GM12875 (cell line): Measurements from ENCODE around the gene ZMIZ1.

Source experiments
- H3K4me3 ChIP-seq: one replicate; pipeline ENCODE4 v1.5.1; 2011; ENCODE audit warnings: low read depth, low read length, control low read depth
- TF ChIP-seq, protein P1 (sequence below): IDR thresholded peaks from 2 replicates; pipeline ENCODE4 v1.5.1; 2011; ENCODE audit warnings: low read depth, mild to moderate bottlenecking, control low read depth, inconsistent platforms, low read length, moderate library complexity, borderline replicate concordance; ENCODE audit not compliant: insufficient read depth

The ZMIZ1 gene

GRCh38 chr10:79045566-79046175, 23.1 kb upstream of the ZMIZ1 start:
- TF ChIP-seq, protein P1, sequence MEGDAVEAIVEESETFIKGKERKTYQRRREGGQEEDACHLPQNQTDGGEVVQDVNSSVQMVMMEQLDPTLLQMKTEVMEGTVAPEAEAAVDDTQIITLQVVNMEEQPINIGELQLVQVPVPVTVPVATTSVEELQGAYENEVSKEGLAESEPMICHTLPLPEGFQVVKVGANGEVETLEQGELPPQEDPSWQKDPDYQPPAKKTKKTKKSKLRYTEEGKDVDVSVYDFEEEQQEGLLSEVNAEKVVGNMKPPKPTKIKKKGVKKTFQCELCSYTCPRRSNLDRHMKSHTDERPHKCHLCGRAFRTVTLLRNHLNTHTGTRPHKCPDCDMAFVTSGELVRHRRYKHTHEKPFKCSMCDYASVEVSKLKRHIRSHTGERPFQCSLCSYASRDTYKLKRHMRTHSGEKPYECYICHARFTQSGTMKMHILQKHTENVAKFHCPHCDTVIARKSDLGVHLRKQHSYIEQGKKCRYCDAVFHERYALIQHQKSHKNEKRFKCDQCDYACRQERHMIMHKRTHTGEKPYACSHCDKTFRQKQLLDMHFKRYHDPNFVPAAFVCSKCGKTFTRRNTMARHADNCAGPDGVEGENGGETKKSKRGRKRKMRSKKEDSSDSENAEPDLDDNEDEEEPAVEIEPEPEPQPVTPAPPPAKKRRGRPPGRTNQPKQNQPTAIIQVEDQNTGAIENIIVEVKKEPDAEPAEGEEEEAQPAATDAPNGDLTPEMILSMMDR: no peak
- H3K4me3 ChIP-seq: no peak overlapping the region

- no peak overlapping the region for H3K4me3 ChIP-seq
- TF ChIP-seq, protein P1: no peak
Measured at GRCh38 chr10:79046326-79046725, 22.4 kb upstream of the ZMIZ1 start.

DNA sequence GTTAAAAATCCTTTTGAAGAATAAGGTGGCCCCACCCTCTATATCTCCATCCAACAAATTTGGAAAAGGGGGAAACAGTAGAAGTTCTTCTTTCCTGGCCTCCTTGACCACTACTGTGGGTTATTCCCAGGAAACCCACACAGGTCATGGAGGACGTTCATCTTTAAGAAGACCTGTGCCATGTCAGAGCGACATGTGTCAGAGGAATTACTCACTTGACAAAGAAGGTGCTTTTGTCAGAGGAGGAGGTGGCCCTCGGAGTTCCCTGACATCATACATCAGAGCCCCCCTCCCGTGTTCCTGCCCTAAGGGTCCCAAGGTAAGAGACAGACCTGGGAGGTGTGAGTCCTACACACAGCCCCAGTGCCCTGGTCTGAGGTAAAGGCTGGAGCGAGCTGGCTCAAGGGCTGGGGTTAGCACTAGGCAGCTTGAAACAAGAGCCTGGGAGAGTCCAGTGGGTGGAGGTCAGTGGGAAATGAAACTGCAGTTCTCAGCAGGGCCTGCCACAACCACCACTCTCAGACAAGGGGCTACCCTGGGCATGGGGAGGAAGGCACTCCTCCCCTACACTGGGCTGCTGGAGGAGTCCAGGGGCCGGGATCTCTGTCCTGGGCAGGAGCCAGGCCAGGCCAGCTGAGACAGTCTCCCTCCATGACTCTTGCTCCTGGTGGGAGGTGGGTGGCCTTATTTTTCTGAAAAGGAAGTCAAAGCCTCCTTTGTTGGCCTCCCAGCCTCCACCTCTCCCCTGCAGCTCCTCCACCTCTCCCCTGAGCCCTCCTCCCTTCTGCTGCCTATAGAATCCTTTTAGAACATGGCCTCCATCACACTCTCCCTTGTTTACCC, 21.8 kb upstream of the ZMIZ1 start:
- H3K4me3 ChIP-seq: no peak overlapping the region
- TF ChIP-seq, protein P1: no peak

DNA sequence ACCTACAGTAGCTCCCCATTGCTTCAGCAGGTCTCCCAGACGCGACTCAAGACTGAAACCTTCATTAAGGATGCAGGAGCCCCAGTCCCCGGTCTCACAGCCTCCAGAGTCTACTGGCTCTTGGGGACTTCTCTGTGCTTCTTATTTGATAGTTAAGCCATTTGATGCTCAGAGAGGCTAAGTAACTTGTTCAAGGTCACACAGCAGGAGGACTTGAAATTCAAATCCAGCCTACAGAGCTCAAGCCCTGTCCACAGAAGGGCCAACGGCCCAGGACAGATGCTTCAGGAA, 21.2 kb upstream of the ZMIZ1 start:
- TF ChIP-seq, protein P1: no peak
- no peak overlapping the region for H3K4me3 ChIP-seq

DNA sequence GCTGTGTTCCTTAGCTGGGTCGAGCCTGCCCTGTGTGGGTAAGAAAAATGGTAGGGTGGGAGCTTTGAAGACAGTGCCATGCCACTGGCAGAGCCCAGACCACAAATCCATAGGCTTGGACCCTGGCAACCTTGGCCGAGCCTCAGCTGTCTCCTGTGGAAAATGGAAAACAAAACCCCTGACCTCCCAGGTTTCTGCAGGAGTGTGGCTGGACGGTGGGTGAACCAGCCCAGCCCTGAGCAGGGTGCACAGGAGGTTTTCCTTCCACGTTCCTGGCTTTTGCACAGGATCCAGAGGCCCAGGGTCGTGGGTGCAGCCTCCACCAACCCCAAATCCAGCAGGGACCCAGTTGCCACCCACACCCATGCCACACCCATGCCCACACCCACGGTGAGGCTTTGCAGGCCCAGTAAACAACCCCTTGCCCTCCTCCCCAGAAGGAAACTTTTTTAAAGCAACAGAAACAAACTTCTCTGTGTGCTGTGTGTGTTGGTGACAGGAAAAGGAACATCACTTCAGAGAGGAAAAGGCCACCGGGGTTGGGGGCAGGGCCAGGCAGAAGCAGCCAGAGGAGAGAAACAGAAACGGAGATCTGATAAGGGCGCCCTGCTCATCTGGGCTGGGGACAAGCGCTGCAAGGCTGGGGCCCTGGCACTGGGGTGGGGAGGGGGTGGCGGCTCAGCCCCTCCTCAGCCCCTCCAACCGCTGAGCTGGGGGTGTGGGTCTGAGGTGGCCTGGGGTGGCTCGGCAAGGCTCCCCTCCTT, 20.7 kb upstream of the ZMIZ1 start:
- no peak overlapping the region for H3K4me3 ChIP-seq
- TF ChIP-seq, protein P1: no peak

DNA sequence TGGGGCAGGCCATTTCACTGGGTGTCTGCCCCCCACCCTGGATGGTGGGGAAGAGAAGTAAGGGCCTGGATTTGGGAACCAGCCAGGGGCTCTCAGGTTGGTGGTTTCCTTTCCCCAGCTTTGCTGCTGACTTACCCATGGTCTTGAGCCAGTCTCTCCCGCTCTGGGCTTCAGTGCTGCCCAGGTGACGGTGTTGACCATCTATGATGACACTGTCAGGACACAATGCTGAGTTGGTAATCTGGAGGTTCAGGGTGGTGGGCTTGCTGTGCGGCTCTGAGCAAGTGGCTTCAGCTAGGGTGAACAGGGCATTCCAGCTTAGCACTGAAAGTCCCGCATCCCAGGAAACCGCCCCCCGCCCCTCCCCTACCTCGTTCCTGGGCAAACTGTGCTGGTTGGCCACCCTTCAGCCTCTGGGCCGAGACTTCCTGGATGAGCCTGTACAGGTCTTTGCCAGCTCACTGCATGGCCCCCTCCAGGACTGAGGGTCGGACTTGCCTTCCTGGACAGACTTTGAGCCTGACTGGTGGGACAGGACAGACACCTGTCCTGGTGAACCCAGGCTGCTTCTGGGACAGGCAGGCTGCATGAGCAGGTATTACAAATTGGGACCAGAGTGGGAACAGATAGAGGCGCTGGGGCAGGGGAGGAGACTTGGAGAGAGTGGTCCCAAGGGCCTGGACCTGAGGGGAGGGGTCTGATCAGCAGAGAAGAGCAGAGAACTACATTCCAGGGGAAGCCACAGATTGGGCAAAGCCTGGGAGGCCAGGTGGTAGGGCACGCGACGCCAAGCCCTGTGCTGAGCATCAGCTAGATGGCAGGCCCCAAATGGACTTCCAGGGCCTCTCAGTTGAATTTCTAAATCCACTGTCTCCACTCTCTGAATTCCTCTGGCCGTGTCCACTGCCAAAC, 19.9 kb upstream of the ZMIZ1 start:
- no peak overlapping the region for H3K4me3 ChIP-seq
- TF ChIP-seq, protein P1: no peak
